CD4-positive, CD25-positive, alpha-beta regulatory T cell (primary cell): ENCODE data around the gene MYF6. TPM values are rescaled to one million over a fixed set of nuclear protein-coding genes. Genes with fewer than 3 reads are reported as not detected.

ENCODE experiments used
- ATAC-seq, 2 donors: fragments of 150-1000 bp; cut with Tn5 transposase; one replicate each; pipeline ENCODE4 v1.10.0; 2021; ENCODE audit warnings: low read depth in 2 of 2, moderate number of reproducible peaks in 2 of 2, moderate library complexity in 1 of 2
- DNase-seq, 3 donors: peaks; one replicate each; pipeline versions ENCODE4 v3.0.0 to v3.0.0-alpha.2; 2012 to 2022; ENCODE audit warnings: mixed read lengths in 1 of 3
- H3K27ac ChIP-seq: one replicate; pipeline ENCODE4 v1.7.0; 2013; ENCODE audit warnings: mild to moderate bottlenecking, low read length; ENCODE audit not compliant: insufficient read depth, poor library complexity, severe bottlenecking
- H3K27me3 ChIP-seq: one replicate; pipeline ENCODE4 v1.7.0; 2013; ENCODE audit warnings: low read length; ENCODE audit not compliant: control insufficient read depth, insufficient read depth
- H3K36me3 ChIP-seq: one replicate; pipeline ENCODE4 v1.7.0; 2013; ENCODE audit warnings: mild to moderate bottlenecking, low read length, moderate library complexity; ENCODE audit not compliant: control insufficient read depth, insufficient read depth
- H3K4me1 ChIP-seq: 2 replicates; pipeline ENCODE4 v1.7.0; 2013; ENCODE audit warnings: mild to moderate bottlenecking, low read length; ENCODE audit not compliant: insufficient read depth, control insufficient read depth, poor library complexity, severe bottlenecking
- H3K4me3 ChIP-seq: one replicate; pipeline ENCODE4 v1.7.0; 2013; ENCODE audit warnings: low read depth, mild to moderate bottlenecking, low read length, moderate library complexity
- H3K9me3 ChIP-seq, 2 experiments: 1 replicate in 1 of 2; 2 replicates in 1 of 2; pipeline ENCODE4 v1.7.0; 2013; ENCODE audit warnings: low read length in 2 of 2, mild to moderate bottlenecking in 1 of 2, moderate library complexity in 1 of 2; ENCODE audit not compliant: control insufficient read depth in 2 of 2
- H3K27ac Mint-ChIP-seq, 3 donors: one replicate each; pipeline ENCODE4 v1.8.0; 2020 to 2022; ENCODE audit warnings: mild to moderate bottlenecking in 3 of 3, mixed read lengths in 3 of 3, moderate library complexity in 2 of 3
- H3K27me3 Mint-ChIP-seq: one replicate; pipeline ENCODE4 v1.8.0; 2022; ENCODE audit warnings: mild to moderate bottlenecking, mixed read lengths
- H3K36me3 Mint-ChIP-seq: one replicate; pipeline ENCODE4 v1.8.0; 2020; ENCODE audit warnings: mixed read lengths
- H3K4me1 Mint-ChIP-seq, 4 donors: one replicate each; pipeline ENCODE4 v1.8.0; 2020 to 2022; ENCODE audit warnings: mixed read lengths in 4 of 4, mild to moderate bottlenecking in 1 of 4
- H3K4me3 Mint-ChIP-seq, 4 donors: one replicate each; pipeline ENCODE4 v1.8.0; 2020 to 2022; ENCODE audit warnings: mild to moderate bottlenecking in 4 of 4, mixed read lengths in 4 of 4, moderate library complexity in 3 of 4
- H3K9me3 Mint-ChIP-seq, 7 donors: one replicate each; pipeline ENCODE4 v1.8.0; 2020 to 2022; ENCODE audit warnings: mixed read lengths in 7 of 7, mild to moderate bottlenecking in 3 of 7, moderate library complexity in 2 of 7
- polyA plus RNA-seq, 4 donors: library from polyadenylated mRNA; unstranded; fragments of 300-500 nt; fragmentation: Illumina TruSeq; gene quantifications; one replicate each; pipeline ENCODE4 v1.2.3, GENCODE V29; 2021
- total RNA-seq: library from RNA; stranded (reverse); gene quantifications from one replicate; pipeline ENCODE4 v1.2.3, GENCODE V29; 2022

MYF6 gene
- total and polyA plus RNA-seq, 5 donors from 2014 or later = not detected

DNA sequence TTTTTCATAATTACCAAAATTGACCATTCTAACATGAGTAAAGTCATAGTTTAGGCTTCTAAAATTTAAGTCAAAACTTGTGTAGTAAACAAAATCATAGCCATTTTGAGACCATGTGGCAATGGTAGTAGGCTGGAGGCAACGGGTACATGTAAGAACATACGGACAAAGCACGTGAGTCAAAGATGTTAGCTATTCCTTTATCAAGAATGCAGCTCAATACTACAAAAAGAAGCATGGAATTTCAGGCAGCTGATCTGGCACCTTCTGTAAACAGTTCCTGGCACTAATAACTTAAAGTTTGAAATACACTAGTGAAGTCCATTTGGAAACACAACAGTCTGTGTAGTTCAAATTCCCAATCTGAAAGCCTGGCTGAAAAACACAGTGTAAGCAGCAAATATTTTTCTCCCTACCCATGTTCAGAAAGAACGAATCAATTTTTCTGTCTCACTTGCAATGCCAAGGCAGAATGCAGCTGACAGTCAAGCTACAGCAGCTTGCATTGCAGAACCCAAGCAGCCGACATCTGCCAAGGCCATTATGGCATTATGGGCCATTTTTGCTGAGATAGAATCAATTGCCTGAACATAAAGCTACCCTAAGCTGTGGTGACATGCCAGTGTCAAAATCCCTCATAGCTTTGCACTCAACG, 38.5 kb downstream of the MYF6 start:
- H3K27ac ChIP-seq = no peak overlapping the region
- H3K36me3 ChIP-seq = no peaks in the 10 kb centered on the region
- Mint-ChIP-seq H3K27ac (no peak overlapping the region), H3K27me3 (no peaks in the 10 kb centered on the region), H3K9me3 (peaks cover 0 to 15% (median 6%) of the 10 kb centered on the region in 7 donors), H3K36me3 (no peaks in the 10 kb centered on the region), H3K4me1 (no peaks in the 10 kb centered on the region), H3K4me3 (no peak overlapping the region)
- H3K27me3 ChIP-seq = no peaks in the 10 kb centered on the region
- DNase-seq (no peak), ATAC-seq (no peak)
- H3K4me3 ChIP-seq = no peak overlapping the region
- H3K9me3 ChIP-seq = no peaks in the 10 kb centered on the region
- H3K4me1 ChIP-seq = no peaks in the 10 kb centered on the region

DNA sequence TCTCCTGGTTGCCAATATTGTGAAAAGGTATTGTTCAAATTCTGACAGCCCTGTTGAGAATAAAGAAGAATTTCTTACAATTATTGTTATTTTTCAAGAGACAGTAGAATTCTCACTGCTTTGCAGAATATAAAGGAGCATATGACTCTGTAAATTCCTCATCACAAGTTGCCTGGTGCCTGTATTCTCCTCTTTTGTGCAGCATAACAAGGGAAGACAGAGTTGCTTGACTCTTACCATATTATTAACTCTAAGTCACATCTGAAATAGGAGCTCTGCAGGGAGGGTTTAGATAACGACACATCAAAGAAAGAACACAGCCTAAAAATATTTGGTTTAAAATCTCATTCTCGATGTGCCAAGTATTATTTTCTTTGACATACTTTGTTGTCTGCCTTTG, 40.4 kb downstream of the MYF6 start:
- Mint-ChIP-seq H3K9me3 (peaks cover 0 to 10% (median 4%) of the 10 kb centered on the region in 7 donors), H3K27me3 (no peaks in the 10 kb centered on the region), H3K4me1 (no peaks in the 10 kb centered on the region), H3K4me3 (no peak overlapping the region), H3K36me3 (no peaks in the 10 kb centered on the region), H3K27ac (no peak overlapping the region)
- DNase-seq (no peak), ATAC-seq (no peak)
- Histone ChIP-seq H3K9me3 (no peaks in the 10 kb centered on the region), H3K4me3 (no peak overlapping the region), H3K4me1 (no peaks in the 10 kb centered on the region), H3K36me3 (no peaks in the 10 kb centered on the region), H3K27ac (no peak overlapping the region), H3K27me3 (no peaks in the 10 kb centered on the region)

DNA sequence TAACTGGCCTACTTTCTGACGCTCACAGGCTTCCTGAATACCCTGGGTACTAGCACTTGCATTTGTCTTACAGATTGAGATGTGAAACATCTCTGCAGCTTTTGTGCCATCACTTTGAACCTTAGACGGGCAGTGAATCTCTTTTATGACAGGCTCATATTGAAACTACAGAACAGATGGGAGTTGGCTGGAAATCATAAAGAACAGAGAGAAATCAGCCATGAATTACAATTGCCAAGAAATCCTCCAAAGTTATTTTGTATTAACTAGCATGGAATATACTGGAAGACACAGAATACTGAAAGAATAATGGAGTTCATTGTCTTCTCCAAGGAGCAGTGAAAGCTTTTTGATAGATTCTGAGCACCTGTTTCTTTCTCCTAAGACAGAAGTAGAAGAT, 42.0 kb downstream of the MYF6 start:
- Histone ChIP-seq H3K36me3 (no peaks in the 10 kb centered on the region), H3K9me3 (no peaks in the 10 kb centered on the region), H3K27me3 (no peaks in the 10 kb centered on the region), H3K27ac (no peak overlapping the region), H3K4me3 (no peak overlapping the region), H3K4me1 (no peaks in the 10 kb centered on the region)
- H3K36me3 Mint-ChIP-seq = no peaks in the 10 kb centered on the region
- ATAC-seq = no peak
- H3K4me3 Mint-ChIP-seq = no peak overlapping the region
- no peaks in the 10 kb centered on the region for H3K4me1 Mint-ChIP-seq
- H3K27me3 Mint-ChIP-seq = no peaks in the 10 kb centered on the region
- DNase-seq = no peak
- peaks cover 2 to 12% (median 4%) of the 10 kb centered on the region in 7 donors for H3K9me3 Mint-ChIP-seq
- no peak overlapping the region for H3K27ac Mint-ChIP-seq

DNA sequence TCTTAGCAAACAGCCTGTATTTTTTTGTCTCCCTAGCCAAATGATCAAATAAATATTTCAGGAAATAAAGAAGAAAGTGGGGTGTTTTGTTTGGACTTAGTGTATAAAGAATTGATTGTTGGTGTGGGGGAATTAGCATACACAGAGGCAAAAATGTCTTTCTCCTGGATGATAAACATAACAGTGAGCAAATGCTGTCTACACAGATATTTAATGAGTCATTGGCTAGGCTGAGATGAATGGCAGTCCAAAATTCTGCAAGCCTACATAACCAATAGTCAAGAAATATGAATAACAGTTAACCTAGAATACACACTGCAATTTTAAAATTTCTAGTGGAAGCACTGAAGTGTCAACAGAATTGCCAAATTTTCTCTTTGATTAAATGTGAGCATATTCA, 45.0 kb downstream of the MYF6 start:
- Mint-ChIP-seq H3K36me3 (no peaks in the 10 kb centered on the region), H3K4me1 (no peaks in the 10 kb centered on the region), H3K27ac (no peak overlapping the region), H3K9me3 (peaks cover 0 to 17% (median 6%) of the 10 kb centered on the region in 7 donors), H3K4me3 (no peak overlapping the region), H3K27me3 (no peaks in the 10 kb centered on the region)
- H3K27me3 ChIP-seq = no peaks in the 10 kb centered on the region
- H3K9me3 ChIP-seq = no peaks in the 10 kb centered on the region
- no peaks in the 10 kb centered on the region for H3K36me3 ChIP-seq
- no peak overlapping the region for H3K4me3 ChIP-seq
- no peaks in the 10 kb centered on the region for H3K4me1 ChIP-seq
- no peak overlapping the region for H3K27ac ChIP-seq
- ATAC-seq (no peak), DNase-seq (no peak)

DNA sequence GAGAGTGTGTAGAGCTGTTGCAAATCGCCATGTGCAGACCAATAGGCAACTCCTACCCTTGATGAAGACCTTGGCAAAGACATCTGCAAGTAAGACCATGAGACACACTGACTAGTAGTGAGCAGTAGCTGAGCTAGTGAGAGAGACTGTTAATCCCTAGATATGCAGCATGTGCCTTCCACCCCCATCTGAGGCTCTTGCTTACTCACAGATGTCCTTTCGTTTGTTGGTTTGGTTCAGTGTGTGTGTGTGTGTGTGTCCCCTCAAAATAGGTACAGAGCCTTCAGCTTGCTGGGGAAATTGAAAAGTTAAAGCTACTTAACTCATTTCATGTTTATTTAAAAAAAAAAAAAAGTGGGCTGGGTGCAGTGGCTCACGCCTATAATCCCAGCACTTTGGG, 46.8 kb downstream of the MYF6 start:
- no peak for ATAC-seq
- H3K27me3 Mint-ChIP-seq = no peaks in the 10 kb centered on the region

DNA sequence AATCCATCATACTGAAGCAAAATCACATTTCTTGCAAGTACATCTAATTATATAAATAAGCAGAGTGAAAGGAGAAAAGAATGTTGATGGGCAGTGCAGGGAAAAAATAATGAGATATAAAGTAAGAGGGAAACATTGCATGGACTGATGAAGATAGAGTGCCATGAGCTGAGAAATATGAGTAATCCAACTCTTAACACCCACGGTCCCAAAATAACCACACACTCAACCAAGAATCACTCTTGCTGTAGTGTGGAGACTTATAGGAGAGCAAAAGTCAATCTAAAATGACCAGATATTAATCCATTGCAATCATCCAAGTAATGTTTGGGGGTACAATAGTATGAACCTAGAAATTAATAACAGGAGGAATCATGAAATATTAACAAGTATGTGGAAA, 49.4 kb downstream of the MYF6 start:
- Mint-ChIP-seq H3K9me3 (peaks cover 0 to 12% (median 6%) of the 10 kb centered on the region in 7 donors), H3K36me3 (no peaks in the 10 kb centered on the region), H3K27me3 (no peaks in the 10 kb centered on the region), H3K4me1 (no peaks in the 10 kb centered on the region), H3K4me3 (no peak overlapping the region), H3K27ac (no peak overlapping the region)
- Histone ChIP-seq H3K36me3 (no peaks in the 10 kb centered on the region), H3K27me3 (no peaks in the 10 kb centered on the region), H3K9me3 (no peaks in the 10 kb centered on the region), H3K4me1 (no peaks in the 10 kb centered on the region), H3K27ac (no peak overlapping the region), H3K4me3 (no peak overlapping the region)
- DNase-seq = no peak
- ATAC-seq = no peak

More for the DNA sequence above, 46.8 kb downstream of the MYF6 start:
- Mint-ChIP-seq H3K27ac (no peak overlapping the region), H3K9me3 (peaks cover 0 to 20% (median 6%) of the 10 kb centered on the region in 7 donors), H3K4me3 (no peak overlapping the region), H3K36me3 (no peaks in the 10 kb centered on the region), H3K4me1 (no peaks in the 10 kb centered on the region)
- Histone ChIP-seq H3K27me3 (no peaks in the 10 kb centered on the region), H3K4me1 (no peaks in the 10 kb centered on the region), H3K27ac (no peak overlapping the region), H3K9me3 (no peaks in the 10 kb centered on the region), H3K4me3 (no peak overlapping the region), H3K36me3 (no peaks in the 10 kb centered on the region)
- DNase-seq = no peak

Other genes with a start within 250 kb of the MYF6 start
- gene MYF5, start 9.3 kb downstream of the MYF6 start, total RNA-seq = not detected
- gene MYF5, start 9.3 kb downstream of the MYF6 start, polyA plus RNA-seq = not detected
- gene LIN7A, start 230.3 kb downstream of the MYF6 start, total RNA-seq = 0.25 TPM
- gene LIN7A, start 230.3 kb downstream of the MYF6 start, polyA plus RNA-seq = under 1 TPM; 0.05 to 0.80 (median 0.35) TPM